ENCODE data around the gene ISCA2.

DNA sequence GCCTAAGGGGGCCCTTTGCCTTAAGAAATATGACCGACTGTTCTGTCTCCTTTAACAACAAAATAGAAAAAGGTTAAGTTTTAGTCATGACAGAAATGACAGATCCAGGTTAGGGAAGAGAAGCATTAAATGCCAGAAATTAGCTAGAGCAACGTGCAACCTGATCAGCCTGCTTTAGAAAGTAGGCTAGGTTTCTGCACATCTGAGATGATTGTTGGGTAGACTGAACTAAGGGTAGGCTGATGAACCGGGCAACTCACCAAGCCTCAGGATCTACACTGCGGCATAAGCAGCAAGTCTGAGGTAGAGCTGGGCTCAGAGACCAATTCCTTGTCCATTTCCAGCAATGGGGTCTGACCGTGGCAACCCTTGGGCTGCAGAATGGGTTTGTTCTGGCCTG, 29.9 kb upstream of the ISCA2 start:
- TF ChIP-seq, protein P1, sequence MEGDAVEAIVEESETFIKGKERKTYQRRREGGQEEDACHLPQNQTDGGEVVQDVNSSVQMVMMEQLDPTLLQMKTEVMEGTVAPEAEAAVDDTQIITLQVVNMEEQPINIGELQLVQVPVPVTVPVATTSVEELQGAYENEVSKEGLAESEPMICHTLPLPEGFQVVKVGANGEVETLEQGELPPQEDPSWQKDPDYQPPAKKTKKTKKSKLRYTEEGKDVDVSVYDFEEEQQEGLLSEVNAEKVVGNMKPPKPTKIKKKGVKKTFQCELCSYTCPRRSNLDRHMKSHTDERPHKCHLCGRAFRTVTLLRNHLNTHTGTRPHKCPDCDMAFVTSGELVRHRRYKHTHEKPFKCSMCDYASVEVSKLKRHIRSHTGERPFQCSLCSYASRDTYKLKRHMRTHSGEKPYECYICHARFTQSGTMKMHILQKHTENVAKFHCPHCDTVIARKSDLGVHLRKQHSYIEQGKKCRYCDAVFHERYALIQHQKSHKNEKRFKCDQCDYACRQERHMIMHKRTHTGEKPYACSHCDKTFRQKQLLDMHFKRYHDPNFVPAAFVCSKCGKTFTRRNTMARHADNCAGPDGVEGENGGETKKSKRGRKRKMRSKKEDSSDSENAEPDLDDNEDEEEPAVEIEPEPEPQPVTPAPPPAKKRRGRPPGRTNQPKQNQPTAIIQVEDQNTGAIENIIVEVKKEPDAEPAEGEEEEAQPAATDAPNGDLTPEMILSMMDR (IDR thresholded peaks at IDR 0.05; ENCODE audit: low read length) = no peak
- no peak for TF ChIP-seq EZH2 (optimal IDR thresholded peaks at IDR 0.05; ENCODE audit: low read depth, low read length)
